HepG2 (cell line): ENCODE measurements around the gene SEMA4F. TPM values are rescaled to one million over a fixed set of nuclear protein-coding genes. Genes with fewer than 3 reads are reported as not detected.

Experiments used
- JARID2 ChIP-seq: sonication (generic); formaldehyde crosslinking; IDR thresholded peaks from 2 replicates; pipeline ENCODE4 v1.8.1; 2023; ENCODE audit warnings: missing genetic modification reagents, inconsistent platforms; ENCODE audit not compliant: insufficient replicate concordance
- MZF1 ChIP-seq: sonication (generic); formaldehyde crosslinking; IDR thresholded peaks from 2 replicates; pipeline ENCODE4 v1.8.1; 2023; ENCODE audit warnings: mild to moderate bottlenecking, missing genetic modification reagents, borderline replicate concordance
- ZMYM4 ChIP-seq: sonication (generic); formaldehyde crosslinking; IDR thresholded peaks from 2 replicates; pipeline ENCODE4 v1.8.1; 2023; ENCODE audit warnings: mild to moderate bottlenecking, missing genetic modification reagents
- polyA plus RNA-seq, 8 experiments: library from polyadenylated mRNA; depleted of rRNA in 3 of 8; stranded (reverse) in 7 of 8; unstranded in 1 of 8; fragments of >200 nt; fragmentation: Illumina TruSeq in 4 of 8; extraction: Trizol in 4 of 8; gene quantifications; 2 replicates each; pipeline versions ENCODE4 v1.2.1 to v1.2.3, GENCODE V29; 2011 to 2016; ENCODE audit warnings: low read depth in 4 of 8, missing spikeins in 1 of 8, mixed read lengths in 1 of 8; ENCODE audit not compliant: insufficient read depth in 1 of 8
- total RNA-seq, 5 experiments: library from RNA; depleted of rRNA; stranded (reverse); fragments of >200 nt; fragmentation: Illumina TruSeq; extraction: Trizol; gene quantifications; 2 replicates each; pipeline ENCODE4 v1.2.3, GENCODE V29; 2016; ENCODE audit warnings: low read depth in 1 of 5
- TF ChIP-seq, protein P1 (sequence below), 2 experiments: fragments of 450-650 bp in 1 of 2; sonication (generic) in 1 of 2; formaldehyde crosslinking in 1 of 2; IDR thresholded peaks; 2 replicates each; pipeline versions ENCODE4 v1.6.1 to v1.8.0; 2016 to 2022; ENCODE audit warnings: antibody characterized with exemption in 1 of 2, mild to moderate bottlenecking in 1 of 2, missing genetic modification reagents in 1 of 2

Gene SEMA4F
- total and polyA plus RNA-seq, 2 of the 13 experiments (the other 11 are each of a cell fraction or from before 2014, with no cell fraction given), result 7.1 to 10.3 TPM

DNA sequence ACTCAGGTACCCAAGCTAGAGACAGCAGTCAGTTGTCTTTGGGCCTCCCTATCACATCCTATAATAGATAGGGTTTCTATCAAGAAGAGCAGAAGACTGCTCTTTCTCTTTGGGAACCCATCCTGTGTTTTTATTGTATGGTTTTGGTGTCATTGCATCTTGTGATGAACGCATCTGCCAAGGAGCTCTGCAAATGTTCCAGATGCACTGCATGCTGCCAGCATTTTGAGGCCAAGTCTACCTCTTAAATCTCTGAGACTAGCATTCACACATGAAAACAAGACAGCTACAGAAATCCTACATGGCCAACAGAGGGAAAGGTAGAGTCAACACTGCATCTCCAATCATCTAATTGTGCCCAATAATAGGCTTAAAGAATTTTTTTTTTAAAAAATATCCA is 14.0 kb downstream of the SEMA4F start (continued):
- TF ChIP-seq, protein P1, sequence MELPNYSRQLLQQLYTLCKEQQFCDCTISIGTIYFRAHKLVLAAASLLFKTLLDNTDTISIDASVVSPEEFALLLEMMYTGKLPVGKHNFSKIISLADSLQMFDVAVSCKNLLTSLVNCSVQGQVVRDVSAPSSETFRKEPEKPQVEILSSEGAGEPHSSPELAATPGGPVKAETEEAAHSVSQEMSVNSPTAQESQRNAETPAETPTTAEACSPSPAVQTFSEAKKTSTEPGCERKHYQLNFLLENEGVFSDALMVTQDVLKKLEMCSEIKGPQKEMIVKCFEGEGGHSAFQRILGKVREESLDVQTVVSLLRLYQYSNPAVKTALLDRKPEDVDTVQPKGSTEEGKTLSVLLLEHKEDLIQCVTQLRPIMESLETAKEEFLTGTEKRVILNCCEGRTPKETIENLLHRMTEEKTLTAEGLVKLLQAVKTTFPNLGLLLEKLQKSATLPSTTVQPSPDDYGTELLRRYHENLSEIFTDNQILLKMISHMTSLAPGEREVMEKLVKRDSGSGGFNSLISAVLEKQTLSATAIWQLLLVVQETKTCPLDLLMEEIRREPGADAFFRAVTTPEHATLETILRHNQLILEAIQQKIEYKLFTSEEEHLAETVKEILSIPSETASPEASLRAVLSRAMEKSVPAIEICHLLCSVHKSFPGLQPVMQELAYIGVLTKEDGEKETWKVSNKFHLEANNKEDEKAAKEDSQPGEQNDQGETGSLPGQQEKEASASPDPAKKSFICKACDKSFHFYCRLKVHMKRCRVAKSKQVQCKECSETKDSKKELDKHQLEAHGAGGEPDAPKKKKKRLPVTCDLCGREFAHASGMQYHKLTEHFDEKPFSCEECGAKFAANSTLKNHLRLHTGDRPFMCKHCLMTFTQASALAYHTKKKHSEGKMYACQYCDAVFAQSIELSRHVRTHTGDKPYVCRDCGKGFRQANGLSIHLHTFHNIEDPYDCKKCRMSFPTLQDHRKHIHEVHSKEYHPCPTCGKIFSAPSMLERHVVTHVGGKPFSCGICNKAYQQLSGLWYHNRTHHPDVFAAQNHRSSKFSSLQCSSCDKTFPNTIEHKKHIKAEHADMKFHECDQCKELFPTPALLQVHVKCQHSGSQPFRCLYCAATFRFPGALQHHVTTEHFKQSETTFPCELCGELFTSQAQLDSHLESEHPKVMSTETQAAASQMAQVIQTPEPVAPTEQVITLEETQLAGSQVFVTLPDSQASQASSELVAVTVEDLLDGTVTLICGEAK (IDR thresholded peaks at IDR 0.05), result no peak
- TF ChIP-seq, protein P1 (CRISPR knock-in tag; IDR thresholded peaks at IDR 0.05), result no peak
- TF ChIP-seq MZF1 (CRISPR knock-in tag) (no peak), ZMYM4 (no peak), JARID2 (CRISPR knock-in tag) (no peak)
